NCI-H82 treated with DMSO at 0.1 percent for 48 hours (cell line): ENCODE measurements around the gene ENC1.
"Not testable (repeated sequence)": the region's sequence is repeated elsewhere in the genome, so short reads cannot be mapped to it uniquely, and the experiment has no call there.

ENCODE experiments used
- DNase-seq: peaks from one replicate; lab custom pipeline; 2025; ENCODE audit not compliant: unreplicated experiment; lab: John Stamatoyannopoulos, UW

Gene ENC1

GRCh38 chr5:74640450-74640953 is at the start of gene ENC1:
ENC1 (minus strand) TSS chr5:74640728; CDS start chr5:74636485, 4,243 bp downstream.
- DNase-seq = peak; percentile 96

DNA sequence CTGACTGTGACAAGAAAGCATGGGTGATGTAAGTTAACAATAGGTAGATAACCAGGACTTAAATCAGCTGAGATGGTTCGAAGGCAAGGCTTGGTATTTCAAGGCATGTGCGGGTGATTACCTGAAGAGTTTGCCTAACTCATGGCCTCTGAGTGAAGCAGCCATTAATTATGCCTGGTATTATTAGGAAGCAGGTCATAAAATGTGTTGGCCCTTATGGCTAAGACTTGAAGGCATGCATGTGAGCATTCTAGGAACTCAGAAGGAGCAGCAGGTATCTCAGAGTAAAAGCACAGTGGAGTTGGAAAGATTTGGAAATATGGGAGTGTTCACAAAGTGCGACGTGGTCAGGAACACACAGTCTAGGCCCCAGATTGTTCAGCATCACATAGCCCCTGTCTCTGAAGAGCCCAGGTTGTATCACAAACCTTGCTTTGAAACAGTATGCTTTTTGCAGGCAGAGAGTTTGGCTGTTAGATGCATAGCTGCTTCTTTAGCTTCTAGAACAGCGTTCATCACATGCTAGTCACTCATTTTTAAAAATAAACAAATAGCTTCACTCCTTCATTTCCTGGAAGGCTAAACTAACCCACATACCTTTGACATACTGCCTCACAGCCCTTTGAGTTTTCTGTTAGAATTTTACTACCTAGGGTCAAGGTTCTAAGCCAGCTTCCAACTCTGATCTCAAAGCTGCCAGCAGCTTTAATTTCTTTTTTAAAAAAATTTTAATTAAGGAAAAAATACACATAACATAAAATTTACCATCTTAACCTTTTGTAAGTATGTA is 46.6 kb upstream of the ENC1 start:
- DNase-seq = no peak

- no peak for DNase-seq
Measured at GRCh38 chr5:74685979-74686631, 45.6 kb upstream of the ENC1 start.

- peak; percentile 8 for DNase-seq
Measured at GRCh38 chr5:74684900-74685851, 44.6 kb upstream of the ENC1 start, which contains the start of gene HEXB. HEXB (plus strand) TSS chr5:74685233; CDS start chr5:74685261, 28 bp downstream.

DNA sequence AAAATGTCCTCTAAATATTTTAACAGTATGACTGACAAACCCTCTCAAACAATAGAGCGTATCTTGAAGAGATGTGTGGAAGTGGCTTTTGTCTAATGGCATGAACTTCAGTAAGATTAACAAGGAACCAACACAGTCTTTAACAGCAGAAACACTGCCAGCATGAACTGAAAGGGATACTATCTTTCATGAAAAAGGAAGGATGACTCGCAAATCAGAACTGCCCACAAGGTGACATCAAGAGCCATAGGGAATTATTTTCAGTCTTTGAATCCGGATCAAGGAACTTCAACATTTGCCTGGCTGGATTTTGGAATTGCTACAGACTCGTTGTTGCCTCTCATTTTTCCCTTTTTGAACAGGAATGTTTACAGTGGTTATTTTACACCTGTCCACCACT is 39.4 kb upstream of the ENC1 start:
- DNase-seq = no peak

GRCh38 chr5:74679300-74679699 is 38.8 kb upstream of the ENC1 start:
- DNase-seq = not testable (repeated sequence)

DNA sequence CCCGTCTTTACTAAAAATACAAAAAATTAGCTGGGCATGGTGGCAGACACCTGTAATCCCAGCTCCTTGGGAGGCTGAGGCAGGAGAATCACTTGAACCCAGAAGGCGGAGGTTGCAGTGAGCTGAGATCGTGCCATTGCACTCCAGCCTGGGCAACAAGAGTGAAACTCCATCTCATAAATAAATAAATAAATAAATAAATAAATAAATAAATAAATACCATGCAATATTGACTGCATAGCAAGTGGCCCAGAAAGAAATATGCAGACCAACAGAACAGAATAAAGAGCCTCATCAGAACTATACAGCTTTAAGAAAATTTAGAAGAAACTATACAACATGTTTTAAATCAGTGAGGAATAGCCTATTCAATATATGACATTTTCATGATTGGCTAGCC is 37.6 kb upstream of the ENC1 start:
- DNase-seq = not testable (repeated sequence)

GRCh38 chr5:74676466-74676865 is 35.9 kb upstream of the ENC1 start:
- DNase-seq = not testable (repeated sequence)

GRCh38 chr5:74673011-74673790 is 32.7 kb upstream of the ENC1 start:
- peak; percentile 6 for DNase-seq

- DNase-seq = no peak
Measured at GRCh38 chr5:74672215-74672877, 31.8 kb upstream of the ENC1 start.

- DNase-seq = no peak
Measured at GRCh38 chr5:74670396-74671038, 30.0 kb upstream of the ENC1 start.

DNA sequence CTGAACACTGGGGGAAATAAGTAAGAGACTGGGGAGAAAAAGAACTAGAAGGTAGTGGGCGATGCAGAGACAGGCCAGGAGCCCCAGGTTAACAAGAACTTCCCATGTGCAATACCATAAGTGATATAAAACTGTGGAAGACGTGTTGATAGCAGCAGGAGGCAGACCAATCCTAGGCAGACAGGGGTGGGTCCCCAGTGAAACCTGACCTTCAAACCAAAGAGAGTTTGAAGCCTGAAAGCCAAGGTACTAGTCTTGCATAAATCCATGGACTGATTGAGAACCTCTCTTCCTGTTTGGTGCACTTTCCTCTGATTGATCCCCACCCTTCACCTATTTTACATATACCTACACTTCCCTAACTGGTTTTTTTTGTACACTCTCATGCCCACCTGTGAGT is 29.3 kb upstream of the ENC1 start:
- DNase-seq = no peak

DNA sequence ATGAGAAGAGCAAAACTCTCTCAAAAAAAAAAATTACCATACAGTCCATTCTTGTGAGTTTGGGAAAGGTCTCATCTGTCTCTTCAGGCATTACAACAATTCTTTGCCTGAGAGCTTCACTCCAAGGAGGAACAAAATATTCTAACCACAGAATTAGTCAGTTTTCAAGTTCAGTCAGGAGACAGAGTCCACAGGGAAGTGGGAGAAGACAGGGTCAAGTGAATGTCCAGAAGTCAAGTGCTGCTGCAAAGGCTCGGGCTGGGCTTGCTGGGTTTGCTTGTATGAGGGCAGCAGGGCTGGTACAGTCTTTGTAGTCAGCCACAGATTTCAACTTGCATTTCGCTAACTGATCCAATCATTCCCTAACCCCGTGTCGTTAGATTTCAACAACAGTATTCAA is 26.9 kb upstream of the ENC1 start:
- no peak for DNase-seq

- no peak for DNase-seq
Measured at GRCh38 chr5:74665816-74666215, 25.3 kb upstream of the ENC1 start.

- no peak for DNase-seq
Measured at GRCh38 chr5:74665273-74665672, 24.7 kb upstream of the ENC1 start.

DNA sequence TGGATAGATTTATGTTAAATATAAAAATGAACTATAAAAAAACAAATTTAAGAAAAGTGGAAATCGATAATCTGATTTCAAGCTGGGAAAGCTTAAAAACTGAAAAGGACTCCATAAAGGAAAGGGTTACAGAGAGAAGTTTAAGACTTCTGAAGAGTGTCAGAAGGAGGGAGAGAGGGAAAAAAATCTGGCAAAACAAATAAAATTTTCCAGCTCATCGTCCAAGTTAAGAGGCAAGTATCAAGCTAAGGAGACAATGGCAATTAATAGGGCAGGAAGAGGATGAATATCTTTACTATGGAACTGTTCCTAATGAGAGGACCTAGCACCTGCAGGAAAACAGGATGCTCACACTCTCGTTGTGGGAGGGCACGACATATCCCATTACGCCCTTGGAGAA is 24.0 kb upstream of the ENC1 start:
- DNase-seq = no peak

DNA sequence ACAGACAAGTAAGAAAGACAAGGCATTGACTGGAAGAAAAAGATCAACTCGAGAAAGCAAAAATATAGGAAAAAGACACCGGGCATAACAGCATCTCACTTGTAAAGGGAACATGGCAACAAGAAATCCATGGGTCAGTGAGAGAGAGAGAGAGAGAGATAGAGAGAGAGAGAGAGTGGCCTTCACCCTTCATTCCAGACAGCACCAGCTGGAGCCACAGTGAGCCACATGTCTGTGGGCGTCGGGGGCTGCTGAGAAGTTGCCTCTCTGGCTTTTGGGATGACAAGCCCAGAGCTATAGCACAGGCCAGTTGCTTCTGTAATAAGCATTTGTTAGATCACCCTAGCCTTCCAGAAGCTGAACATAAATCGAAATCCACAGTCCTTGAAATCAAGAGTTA is 20.3 kb upstream of the ENC1 start:
- no peak for DNase-seq

GRCh38 chr5:74660140-74660539 is 19.6 kb upstream of the ENC1 start:
- DNase-seq = no peak

DNA sequence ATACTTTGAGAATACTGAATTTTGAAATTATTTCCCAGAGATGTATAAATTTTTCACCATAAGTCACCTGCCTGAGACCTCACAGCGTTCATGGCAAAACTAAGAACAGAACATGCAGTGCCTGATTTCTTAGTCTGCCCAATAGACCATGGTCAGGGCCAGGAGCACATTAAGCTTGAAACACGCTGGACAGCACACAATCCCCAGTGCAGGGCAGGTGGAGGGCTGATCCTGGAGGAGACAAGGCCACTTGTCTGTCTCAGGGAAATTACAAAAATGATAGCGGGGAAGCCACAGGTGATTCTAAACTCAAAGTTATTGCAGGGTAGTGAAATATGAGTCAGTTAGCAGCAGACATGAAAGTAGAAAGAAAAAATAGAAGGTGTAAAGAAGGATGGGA is 18.6 kb upstream of the ENC1 start:
- DNase-seq = no peak
